DMS114 treated with DMSO at 0.1 percent for 48 hours (cell line): ENCODE data around the gene CDYL.
A peak's percentile ranks its signal among the peaks of the same experiment; 100 is the strongest.

Experiments
- DNase-seq: peaks from one replicate; lab custom pipeline; 2025; ENCODE audit not compliant: unreplicated experiment; lab: John Stamatoyannopoulos, UW

The CDYL gene

DNA sequence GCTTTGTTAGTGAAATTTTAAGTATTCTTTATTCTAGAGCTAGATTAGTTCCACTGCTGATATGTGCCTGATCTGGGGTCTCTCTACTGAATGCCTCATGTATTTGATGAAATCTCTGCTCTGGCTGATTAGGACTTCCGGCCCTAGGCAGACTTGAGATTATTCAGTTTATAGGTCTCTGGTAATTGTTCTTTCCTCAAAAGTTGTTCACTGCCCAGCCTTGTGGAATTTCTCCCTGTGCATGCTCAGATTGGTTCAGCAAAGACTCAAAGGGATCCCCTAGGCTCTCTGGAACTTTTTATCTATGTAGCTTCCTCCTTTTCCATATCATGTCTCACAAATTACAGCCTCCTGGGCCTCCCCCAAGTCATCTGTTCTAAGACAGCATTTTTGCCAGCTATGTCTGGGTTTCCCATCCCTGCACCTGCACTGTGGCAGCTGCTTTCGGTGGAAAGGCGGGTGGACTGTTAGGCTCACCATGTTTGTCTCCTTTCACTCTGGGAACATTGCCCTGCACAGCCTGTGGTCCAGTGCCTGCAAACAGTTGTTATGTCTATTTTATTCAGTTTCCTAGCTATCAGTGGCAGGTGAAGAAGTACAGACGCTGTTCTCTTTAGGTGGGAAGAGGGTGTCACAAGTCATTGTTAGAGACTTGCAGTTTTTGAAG lies 154.0 kb downstream of the CDYL start:
- no peak for DNase-seq

DNA sequence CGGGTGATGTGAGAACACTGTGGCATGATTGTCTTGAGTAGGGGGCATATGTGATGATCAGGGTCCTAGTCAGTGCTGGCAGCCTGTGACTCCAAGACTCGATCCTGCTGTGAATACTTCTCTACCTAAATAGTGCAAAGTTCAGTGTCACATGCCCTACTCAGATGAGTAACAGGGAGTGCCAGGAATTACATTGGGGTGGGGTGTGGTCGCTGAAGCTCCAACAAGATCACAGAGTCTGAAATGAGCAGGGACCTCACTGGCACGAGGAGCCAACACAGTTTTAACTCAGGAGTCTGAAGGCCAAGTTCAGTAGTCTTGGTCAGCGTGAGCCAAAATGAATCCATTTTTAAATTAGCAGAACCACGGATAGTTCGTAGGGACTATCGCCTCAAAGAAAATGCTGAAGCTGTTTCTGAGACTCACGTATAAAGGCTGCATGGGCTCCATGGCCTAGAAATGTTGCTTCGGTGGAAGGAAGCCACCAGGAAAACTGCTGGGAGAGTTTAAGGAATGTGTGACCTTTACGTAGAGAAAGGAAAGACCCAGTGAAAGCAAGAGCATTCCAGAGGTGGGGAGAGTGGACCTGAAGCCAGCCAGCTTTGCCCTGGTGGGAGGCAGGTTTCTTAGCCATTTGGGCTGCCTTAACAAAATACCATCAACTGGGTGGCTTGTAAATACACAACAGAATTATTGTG lies 155.5 kb downstream of the CDYL start:
- DNase-seq, result no peak

DNA sequence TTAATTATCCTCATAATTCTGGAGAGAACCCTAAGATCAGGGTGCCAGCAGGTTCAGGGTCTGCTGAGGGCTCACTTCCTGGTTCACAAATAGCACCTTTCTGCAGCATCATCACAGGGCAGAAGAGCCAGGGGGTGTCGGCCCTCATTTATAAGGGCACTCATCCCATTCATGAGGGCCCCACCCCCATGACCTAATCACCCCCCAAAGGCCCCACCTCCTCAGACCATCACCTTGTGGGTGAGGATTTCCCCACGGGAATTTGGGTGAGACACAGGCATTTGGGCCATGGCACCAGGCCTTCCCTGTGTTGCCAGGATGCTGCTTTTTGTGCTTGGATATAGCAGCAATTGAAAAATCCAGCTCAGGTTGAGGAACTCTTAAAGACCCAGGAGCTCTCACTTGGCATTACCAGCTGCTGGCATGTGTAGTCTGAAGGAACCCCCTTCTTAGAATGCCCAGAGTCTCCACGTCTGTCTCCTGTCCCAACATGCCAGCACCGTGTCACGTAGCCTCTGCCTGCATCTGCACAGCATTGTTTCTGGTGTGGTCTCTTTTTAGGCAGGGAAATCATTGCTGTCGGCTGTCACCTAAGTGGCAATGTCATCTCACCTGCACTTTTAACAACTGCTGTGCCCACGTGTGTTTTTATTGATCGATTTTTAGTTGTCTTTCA lies 156.2 kb downstream of the CDYL start:
- DNase-seq, result no peak

DNA sequence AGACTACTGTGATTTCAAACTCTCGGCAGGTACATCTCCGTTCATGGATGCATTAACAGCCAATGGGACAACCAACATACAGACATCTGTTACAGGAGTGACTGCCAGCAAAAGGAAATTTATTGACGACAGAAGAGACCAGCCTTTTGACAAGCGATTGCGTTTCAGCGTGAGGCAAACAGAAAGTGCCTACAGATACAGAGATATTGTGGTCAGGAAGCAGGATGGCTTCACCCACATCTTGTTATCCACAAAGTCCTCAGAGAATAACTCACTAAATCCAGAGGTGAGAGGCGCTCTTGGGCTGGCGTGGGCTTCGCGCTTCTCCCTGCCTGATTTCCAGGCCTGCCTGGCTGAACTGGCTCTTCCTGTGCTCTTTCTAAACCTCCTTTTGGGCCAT lies 159.3 kb downstream of the CDYL start:
- DNase-seq, result no peak

DNA sequence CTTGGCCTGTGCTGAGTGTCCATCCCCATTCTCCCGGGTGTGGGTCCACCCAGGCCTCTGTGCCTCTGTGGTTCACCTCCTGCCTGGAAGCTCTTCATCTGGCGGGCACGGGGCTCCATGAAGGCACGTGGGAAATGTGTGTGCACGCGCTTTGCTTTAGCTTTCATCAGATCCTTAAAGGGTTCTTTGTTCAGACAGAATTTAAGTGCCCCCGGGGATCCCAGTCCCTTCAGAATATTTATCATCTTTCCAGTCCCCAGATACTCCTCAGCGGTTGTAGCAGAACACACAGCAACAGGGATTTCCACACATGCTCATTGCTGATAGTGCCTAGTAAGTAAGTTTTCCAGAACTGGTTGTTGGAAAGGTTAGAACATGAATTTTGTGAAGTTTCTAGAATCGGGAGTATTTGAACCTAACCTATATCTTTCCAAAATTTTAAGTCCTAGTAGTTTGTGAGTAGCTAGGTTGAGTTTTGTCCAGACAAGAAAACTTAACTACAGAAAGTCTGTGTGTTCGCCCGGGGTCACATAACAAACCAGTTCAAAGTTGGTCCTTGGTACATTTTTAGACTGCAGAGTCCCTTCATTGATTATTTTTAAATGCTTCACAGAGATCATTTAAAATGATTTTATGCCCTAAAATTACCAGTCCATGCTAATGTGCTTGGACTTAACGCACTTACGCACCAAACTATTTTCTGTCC lies 159.9 kb downstream of the CDYL start:
- DNase-seq, result no peak

DNA sequence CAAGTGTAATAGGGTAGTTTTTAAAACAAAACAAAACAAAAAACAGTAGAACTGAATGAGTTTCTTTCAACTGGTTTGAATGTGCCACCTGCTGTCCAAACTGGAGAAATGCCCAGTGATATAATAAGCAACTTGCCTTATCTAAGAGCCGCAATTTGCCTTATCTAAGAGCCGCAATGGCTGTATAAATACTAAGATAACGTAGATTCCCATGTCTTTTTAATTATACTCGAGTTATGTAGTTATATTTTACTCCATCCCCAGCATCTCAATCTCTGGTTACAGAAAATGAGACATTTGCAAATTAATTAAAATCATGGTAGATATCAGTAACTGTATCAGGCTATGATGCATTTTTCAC lies 160.5 kb downstream of the CDYL start:
- peak; percentile 38 for DNase-seq

DNA sequence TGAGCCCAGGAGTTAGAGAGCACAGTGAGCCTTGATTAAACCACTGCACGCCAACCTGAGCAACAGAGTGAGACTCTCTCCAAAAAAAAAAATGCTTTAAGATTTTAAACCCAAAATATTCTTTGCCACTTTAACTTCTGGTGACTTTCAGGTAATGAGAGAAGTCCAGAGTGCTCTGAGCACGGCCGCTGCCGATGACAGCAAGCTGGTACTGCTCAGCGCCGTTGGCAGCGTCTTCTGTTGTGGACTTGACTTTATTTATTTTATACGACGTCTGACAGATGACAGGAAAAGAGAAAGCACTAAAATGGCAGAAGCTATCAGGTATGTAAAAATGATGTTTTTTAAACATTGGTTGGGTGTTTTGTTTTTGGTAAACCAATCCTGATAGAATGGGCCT lies 161.2 kb downstream of the CDYL start:
- no peak for DNase-seq

DNA sequence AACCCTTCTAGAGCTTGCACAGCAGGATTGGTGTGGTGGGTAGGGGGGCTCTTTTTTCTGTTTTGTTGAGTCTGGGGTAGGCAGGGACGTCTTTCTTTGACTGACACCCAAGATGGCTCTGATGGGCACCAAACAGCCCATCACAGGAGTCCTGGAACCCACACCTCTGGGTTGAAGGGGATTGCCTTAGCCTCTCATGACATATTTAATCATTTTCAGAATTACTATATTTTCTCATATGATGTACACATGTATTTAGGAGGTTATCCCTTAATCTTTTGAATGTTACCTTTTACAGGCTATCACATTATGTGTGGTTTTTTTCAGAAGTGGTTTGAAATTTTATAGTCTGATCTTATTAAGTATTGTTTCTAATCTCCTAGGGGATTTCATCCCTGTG lies 163.0 kb downstream of the CDYL start:
- DNase-seq, result no peak

DNA sequence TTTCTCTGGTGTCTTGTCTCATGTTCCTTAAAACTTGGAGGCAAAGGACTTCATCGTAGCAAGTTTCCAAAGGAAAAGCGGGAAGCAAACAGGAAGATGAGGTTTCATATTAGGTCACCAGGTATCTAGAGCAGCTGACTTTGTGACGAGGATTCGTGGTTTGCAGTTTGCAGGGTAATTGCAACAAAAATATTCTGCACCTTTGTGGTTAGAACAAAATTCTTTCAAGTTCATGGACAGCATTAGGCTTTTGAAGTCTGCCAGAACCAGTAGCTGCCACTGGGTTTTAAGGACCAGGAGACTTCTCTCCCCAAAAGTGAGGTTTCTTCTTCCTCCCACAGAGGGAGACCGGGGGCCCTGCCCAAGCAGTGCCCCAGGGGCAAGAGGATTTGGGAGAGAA lies 164.2 kb downstream of the CDYL start:
- no peak for DNase-seq

DNA sequence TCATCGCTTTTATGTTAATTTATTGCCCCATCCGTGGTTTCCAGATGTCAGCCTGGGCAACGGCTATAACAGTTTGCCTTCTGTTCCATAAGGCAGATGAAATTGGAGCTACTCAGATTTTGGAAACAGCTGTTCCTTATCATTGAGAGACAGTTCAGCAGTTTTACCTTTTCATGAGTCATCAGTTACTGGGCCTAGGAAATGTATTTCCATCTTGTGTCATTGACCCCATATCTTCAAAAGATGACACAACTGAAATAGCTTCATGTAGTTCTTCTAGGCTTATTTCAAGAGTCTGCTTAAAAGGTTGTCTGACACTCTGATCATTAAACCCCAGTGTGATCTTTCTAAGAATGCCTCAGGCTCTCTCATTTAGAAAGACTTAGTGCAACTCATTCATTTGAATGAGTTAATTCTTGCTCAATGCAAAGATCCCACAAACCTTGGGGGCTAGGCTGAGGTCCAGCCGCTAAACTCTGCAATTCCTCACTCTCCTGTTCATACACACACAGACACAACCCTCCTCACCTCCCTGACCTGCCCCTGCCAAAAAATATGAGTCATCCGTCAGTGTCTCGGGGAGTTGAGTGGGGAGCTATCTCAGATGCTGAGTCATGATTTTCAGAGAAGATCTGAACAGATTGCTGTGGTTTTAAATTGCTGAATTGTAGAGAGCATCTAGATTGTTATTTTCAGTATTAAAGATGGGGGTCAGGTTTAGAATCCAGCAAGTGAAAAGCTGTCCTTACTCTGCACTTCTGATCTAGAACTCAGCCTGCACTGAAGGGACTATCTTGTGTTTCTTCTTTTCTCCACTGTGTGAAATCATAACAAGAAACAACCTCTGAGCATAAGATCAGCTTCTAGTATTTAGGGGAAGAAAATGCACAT lies 165.8 kb downstream of the CDYL start:
- no peak for DNase-seq

DNA sequence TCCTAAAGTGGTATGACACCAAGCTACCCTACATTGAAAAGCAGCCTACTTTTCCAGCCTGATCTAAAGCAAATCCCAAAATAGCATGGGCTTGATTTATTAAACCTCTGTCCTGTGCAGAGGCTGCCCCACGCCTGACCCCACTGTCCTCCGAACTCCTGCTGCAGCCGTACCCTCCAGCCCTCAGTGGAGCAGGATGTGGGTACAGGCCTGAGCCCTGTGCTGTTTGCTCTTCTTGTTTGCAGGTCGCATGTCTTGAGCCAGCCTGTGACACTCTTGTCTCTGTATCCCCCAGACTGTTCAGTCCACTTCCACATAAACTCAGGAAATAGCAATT lies 166.4 kb downstream of the CDYL start:
- DNase-seq, result no peak

DNA sequence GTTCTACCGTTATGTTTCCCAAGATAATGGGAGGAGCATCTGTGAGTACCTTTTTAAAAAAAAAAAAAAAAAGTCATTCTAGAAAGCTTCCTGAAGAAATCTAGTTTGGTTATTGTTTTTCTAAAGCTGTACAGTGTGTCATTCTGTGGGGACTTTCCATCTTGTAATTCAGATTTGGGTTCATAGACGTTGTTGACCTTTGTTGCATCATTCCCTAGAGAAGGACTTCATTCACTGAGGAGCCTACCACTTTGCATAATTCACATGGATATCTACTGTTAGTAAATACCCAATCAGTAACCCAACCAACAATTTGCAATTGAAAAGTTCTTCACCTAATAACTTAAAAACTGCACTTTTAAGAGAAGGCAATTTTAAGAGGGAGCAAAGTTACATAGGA lies 167.5 kb downstream of the CDYL start:
- DNase-seq, result no peak

DNA sequence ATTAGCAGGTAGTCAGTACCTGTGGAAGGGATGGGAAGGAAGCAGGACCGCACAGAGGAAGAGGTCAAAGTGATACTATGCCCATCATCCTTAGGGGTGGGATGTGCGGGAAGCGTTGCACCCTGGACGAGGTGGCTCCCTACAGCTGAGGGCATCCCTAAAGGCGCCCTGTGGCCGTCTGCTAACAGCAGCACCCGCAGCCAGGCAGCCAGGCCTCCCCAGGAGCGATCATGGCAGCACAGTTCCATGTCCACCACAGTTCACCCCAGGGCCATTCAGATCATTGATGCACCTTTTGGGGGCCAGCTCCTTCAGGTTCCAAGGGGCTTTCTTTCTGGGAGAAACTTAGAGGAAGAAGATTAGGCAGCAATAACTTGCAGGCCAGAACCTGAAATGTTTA lies 168.1 kb downstream of the CDYL start:
- no peak for DNase-seq

DNA sequence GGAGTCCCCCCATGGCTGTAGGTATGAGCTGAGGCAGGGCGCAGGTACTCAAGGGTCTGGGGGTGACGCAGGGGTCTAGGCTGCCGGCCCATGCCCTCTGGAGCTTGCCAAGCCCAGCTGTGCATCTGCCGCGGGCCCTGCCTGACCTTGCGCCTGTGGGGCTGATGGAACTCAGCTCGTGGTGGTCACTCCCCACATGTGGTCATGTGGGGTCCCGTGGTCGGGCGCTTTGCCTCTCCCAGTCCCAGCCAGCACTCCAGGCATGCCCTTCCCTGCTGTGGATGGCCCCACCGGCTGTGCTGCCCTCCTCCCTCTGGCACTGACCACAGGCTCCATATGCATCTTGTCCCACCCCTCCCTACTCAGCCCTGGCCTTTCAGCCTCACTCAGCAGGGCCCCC lies 170.3 kb downstream of the CDYL start:
- no peak for DNase-seq

DNA sequence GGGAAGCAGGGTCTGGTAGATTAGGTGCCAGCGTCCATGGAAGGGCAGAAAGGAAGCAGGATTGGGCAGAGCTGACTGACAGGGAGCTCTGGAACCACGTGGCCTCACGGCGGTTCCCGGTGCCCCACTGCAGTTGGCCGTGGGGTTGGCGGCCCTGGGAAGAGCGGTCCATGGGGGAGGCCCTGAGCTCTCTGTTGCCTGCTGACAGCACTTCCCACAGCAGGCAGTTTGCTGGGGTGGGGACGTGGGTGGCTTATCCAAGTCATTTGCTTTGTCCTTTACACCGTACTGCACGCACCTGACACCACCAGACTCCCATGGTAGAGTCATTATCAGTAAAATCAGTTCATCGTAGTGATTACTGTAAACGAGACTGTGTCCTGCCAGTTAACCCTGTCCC lies 171.5 kb downstream of the CDYL start:
- no peak for DNase-seq

DNA sequence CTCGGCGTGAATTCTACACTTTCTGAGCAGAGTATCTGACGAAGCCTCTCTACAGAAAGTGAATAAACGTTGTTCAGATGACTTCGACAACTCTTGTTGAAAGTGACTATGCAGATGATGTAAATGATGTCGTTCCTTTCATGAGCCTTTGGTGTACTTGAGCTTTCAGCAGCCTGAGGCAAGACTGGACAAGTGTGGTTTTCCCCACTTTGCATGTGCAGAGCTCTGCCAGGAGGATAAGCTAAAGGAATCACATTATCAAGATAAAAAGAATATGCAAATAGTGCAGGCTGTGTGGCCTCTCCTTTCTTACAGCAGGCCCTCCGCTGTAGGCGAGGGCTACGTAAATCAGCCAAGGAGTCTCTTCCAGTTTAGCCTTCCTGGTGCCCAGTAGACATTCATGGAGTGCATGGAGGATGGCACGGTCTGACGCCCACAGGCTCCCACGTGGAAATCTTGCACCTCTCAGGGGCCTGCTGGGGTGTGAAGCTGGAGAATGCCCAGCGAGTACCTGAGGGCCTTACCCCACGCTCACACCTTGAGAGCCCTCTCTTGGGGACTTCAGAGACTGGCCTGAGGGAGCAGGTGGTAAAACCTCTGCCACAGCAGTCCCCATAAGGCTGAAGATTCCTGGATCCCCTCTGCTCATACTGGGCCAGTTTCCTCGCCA lies 172.7 kb downstream of the CDYL start:
- no peak for DNase-seq

DNA sequence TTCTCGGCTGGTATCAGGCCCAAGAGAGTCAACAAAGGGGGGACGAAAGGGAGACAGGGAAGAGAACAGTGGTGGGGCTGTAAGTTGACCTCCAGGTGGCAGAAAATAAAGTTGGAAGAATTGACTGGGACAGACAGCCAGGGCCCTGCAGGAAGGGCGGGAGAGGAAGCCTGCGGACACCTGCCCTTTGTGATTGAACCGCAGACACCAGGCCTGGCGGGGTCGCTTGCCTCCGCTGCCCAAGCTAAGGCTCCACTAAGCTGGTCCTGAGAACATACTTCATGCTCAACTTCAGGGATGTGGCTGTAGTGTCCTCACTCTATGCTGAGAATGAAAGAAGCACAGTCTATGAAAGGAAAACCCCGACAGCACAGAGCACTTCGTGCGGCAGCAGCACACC lies 173.9 kb downstream of the CDYL start:
- no peak for DNase-seq

DNA sequence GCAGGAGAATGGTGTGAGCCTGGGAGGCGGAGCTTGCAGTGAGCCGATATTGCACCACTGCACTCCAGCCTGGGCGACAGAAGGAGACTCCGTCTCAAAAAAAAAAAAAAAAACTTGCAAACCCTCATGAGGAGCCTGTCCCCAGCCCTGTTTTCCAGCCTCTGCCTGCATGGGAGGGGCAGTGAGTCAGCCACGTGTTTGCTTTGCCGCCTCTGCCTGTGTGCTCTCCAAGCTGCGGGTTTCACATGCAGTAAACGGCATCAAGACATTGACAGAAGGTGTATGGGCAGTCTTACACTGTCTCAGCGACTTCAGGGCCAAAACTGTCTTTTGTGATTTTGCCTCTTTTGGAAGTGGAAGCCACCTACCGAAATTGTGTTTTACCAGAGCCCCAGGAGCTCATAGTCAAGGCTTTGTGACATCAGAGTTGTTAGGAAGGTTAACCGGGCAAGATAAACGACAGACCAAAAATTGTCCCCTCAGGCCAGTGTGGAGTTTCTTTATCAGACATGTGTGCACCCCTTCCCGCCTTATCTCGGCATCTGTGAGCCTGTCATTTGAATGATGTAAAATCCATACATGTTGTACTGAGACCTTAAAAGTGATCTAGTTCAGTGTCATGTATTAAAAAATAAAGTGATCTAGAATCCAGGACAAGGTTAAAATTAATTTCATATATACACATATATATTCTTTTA lies 174.8 kb downstream of the CDYL start:
- DNase-seq, result no peak

DNA sequence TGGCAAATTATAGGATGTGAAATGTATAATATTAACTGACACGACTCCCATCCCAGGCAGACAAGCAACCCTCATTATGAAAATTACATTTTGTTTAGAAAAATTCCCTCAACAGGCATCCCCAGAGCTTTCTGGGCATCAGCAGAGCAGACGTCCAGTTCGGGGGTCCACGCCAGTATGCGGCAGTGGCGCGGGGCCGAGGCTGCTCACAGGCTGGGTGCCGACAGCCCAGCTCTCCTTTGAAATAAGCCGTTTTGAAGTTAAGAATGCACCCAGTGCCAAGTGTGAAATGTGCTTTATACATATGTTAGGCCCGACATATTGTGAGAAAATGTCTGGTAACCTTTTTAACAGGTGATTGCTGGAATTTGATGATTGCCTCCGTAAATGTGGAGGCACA lies 177.2 kb downstream of the CDYL start:
- no peak for DNase-seq

DNA sequence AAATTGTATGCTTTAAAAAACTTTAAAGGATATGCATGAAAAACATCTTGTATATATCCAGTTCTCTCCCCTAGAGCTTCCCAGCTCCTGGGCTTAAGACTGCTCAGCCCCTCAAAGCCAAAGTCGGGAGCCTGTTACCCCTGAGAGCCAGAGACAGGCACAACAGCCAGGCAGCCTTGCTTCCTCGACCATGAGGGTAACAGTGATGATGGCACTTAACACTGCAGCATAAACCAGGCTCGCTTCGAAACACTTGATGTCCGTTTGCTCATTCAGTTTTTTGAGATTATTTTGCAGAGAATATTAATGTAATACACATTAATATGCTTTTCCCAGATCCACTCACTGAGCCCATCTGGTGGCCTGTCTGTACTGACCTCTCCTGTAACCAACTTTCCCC lies 180.4 kb downstream of the CDYL start:
- DNase-seq, result no peak
